GM19467 (cell line): Measurements from ENCODE around the gene JUNB.

Experiments
- ATAC-seq: cut with Tn5 transposase; IDR thresholded peaks from one replicate; pipeline ENCODE4 v1.9.1; 2021; ENCODE audit warnings: mild to moderate bottlenecking, moderate library complexity; ENCODE audit not compliant: unreplicated experiment

Gene JUNB

DNA sequence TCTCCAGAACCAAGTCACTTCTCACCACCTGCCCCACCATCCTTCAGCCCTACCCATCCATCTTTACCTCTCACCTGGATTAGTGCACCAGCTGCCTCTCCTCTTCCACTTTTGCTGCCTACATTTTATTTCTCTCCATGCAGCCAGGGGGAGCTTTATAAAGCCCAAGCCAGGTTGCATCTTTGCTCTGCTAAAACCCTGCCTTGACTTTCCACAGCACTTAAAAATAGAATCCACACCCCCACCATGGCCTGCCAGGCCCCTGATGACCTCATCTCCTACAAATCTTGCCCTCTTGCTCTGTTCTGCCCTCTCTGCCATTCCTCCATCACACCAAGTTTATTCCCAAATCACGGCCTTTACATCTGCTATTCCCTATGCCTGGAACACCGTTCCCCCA, 17.7 kb upstream of the JUNB start:
- ATAC-seq, result no peak

DNA sequence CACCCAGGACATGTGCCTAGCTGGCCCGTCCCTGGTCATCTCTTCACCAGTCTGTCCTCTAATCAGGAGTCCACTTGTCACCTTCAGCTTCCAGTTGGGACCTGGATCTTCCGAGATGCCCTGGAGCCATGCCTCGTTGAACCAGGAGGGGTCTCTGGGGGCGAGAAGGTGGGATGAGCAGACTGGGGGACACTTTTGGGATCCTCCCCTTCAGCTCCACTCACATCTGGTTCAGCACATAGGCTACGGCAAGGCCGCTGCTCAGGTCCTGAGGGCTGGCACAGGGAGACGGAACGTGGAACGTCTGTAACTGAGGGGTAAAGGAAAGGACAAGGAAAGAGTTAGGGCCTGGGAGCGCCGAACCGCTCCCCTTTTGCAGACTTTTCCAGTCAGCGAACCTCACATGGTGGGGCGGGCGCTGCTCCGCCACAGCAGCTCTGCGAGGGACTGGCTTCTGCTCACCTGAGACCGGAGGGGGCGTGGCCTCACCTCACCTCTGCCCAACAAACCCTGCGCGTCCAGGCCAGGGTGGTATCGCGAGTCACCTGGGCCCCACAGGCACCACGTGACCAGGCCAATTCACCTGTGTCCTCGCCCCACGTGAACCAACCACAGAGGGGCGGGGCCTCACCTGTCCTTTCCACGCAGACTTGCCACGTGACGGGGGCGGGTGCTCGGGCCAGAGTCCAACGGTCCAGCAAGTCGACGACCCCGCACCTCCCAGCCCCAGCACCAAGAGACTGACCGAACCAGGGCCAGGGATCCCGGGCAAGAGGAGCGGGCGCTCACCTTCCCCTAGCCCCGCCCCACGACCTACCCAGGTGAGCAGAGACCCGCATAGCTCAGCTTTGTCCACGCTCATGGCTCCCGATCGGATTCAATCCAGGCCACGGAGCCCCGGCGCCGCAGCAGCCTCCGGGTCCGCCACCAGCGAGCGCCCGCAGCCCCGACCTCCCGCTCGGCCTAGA, 16.4 kb upstream of the JUNB start, which contains the start of gene HOOK2:
Gene HOOK2 (minus strand): TSS at position 965 of the 968 bp plus-strand sequence. CDS start 103 bp downstream, at position 862.
- ATAC-seq, result no peak

DNA sequence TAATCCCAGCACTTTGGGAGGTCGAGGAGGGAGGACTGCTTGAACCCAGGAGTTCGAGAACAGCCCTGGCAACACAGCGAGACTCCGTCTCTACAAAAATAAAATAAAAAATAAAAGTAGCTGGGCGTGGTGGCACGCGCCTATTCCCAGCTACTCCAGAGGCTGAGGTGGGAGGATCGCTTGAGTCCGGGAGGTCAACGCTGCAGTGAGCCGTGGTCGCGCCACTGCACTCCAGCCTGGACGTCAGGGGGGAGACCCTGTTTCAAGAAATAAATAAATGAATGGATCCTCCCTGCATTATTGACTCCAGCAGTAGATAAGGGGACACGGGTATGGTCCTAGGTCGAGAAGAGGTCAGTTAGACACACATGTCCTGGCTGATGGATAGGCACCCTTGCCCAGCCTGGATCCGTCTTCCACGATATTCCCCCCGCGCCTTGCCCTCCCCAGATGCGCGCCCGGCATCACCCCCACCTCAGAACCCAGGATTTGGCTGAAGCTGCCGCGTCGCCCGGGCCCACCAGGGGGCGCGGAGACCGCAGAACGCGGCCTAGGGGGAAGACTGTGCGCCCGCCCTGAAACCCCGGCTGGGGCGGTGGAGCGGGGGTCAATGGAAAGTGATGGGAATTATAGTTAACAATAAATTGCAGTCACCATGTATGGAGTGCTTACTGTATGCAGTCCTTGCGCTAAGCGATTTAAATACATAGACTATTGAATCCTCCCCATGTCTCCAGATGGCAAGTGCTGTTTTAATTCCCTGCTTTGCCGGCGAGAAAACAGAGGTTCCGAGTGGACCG, 13.9 kb upstream of the JUNB start:
- peak; percentile 33 for ATAC-seq

DNA sequence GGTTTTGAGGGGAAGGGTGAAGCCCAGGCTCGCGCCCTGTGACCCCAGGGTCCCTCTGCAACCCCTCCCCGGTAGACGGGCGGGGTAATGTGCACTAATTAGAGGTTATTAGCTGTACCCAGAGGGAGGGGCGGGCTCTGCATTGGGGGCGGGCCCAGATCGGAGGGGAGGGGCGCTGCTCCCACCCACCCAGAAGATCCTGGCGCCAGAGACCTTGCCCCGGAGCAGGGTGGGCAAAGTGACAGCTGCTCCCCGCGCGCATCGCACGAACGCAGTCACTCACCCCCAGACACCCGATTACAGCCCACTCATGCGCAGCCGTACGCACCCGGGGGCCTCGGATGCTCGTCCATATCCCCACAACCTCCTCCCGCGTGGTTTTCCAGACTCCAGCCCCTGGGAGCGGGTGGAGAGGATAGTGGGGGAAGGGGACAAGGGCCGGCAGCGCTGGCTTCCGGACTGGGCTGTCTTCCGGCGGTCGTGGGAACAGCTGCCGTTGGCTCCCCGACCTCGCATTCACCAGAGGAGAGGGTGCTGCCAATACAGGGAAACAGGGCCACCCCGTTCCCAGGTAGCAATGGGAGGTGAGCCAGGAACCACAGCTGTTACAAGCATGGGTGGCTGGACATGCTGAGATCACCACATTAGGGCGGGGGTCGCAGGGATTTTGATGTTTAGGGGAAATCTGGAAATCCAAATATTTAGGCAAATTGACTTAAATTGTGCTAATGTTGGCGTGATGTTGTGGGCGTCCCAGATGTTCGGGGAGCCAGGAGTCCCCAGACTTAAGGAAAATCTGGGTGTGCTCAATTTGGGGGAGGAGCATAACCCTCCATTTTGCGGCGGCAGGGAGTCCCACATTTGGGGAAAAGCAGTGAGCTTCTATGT, 13.0 kb upstream of the JUNB start:
- no peak for ATAC-seq

DNA sequence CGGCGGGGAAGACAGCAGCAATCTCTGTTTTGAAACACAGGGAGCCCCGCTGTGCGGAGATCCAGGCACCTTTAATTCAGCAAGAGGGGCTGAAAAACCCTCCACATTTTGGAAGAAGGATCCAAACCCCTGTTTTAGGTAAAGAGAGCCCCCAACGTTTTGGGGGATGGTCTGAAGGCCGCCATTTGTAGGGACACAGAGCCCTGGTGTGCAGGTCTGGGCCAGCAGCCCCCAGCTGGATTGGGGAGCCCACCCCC, 12.5 kb upstream of the JUNB start:
- ATAC-seq, result no peak

DNA sequence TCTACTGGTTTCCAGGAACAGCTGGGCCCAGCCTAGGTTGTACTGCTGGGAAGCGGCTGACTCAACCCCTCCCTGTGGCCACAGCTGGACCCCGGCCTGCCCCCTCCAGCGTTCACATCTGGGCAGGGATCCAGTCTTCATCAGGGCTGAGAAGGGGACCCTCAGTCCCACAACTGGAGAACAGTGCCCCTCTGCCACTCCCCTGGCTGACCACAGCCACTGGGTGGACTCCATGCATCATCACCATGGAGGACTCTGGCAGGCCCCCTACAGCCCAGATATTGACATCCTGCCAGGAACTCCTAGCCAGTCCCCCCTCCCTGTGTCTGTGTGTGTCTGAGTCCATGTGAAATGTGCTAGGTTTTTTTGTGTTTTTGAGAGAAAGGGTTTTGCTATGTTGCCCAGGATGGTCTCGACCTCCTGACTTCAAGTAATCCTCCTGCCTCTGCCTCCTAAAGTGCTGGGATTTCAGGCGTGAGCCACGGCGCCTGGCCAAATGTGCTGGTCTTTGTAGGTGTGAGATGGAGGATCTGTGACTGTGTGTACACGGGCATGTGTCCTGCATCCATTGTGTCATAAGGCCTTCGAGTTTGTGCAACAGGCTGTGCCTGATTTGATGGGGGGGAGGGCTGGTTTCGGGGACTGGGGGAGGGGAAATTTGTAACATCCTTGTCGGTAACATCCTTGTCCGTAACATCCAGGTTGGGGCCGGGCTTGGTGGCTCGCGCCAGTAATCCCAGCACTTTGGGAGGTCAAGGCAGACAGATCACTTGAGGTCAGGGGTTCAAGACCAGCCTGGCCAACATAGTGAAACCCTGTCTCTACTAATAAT, 11.9 kb upstream of the JUNB start:
- no peak for ATAC-seq

GRCh38 chr19:12782174-12782423, 9.2 kb upstream of the JUNB start:
- no peak for ATAC-seq

GRCh38 chr19:12782424-12783290, 8.6 kb upstream of the JUNB start:
- ATAC-seq, result no peak

DNA sequence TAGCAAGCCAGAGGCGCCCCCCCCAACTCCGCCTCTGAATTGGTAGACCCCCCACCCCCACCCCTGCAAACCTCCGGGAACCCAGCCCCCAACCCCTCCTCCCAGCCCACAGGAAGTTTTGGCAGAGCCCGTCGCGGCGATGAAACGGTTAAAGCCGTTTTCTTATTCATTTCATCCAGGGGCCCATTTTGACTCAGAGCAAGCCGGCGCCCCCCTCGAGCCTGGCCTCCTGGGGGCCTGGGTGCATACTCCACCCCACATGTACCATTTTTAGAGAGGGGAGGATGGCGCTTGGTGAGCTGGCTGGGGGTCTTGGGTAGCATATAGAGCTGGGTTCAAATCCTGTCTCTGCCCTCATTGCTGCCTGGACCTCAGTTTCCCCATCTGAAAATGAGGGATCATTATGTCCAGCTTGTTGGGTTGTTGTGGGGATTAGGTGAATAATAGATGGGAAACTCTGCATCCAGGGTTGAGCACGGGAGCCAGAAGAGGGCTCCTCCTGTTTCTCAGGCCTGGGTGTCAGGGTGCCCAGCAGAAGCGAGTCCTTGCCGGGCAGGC, 7.9 kb upstream of the JUNB start:
- ATAC-seq, result no peak

GRCh38 chr19:12783849-12784393, 7.4 kb upstream of the JUNB start:
- ATAC-seq, result no peak

DNA sequence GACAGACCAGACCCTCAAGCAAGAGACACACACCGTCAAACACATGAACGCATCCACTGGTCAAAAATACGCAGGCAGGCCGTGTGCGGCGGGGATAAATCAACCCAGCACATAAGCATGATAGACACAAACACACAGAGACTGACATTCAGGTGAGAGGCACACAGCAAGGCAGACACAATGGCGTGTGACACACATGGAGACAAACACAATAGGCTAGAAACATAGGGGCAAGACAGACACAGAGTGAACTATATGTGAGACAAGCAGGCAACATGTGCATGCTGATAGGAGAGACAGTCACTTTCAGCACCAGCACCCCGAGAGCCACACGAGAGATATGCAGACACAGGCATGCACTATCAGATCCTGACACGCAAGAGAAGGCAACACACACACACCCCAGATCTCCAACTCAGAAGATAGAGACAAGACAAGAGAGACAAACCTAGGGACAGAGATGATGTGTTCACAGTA, 6.9 kb upstream of the JUNB start:
- no peak for ATAC-seq

GRCh38 chr19:12784871-12785430, 6.3 kb upstream of the JUNB start:
- no peak for ATAC-seq

DNA sequence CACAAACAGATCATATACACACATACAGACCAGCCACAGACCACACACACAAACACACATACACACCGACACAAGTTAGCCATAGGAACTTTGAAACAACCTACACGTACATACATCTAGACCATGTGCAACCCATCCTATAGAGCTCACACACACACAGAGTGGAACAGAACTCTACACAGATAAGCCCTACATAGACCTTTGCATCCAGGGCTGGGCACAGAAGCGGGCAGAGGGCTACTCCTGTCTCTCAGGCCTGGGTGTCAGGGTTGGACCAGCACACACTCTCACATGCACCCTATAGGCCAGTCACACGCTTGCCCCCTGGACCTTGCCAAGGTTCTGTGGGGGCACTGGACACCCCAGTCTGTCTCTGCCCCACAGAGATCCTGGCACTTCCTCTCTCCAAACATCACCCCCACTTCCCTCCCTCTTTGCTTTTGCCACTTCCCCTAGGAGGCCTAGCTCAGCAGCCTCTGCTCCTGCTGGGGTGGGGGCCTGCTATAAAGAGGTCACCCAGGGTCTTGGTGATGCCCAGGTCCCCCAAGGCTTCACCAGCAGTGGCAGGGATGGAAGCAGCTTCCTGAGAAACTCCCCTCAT, 5.8 kb upstream of the JUNB start:
- ATAC-seq, result no peak

- ATAC-seq, result no peak
These were observed 5.0 kb upstream of the JUNB start for GRCh38 chr19:12786141-12786870.

GRCh38 chr19:12786952-12787351, 4.3 kb upstream of the JUNB start:
- ATAC-seq, result no peak

DNA sequence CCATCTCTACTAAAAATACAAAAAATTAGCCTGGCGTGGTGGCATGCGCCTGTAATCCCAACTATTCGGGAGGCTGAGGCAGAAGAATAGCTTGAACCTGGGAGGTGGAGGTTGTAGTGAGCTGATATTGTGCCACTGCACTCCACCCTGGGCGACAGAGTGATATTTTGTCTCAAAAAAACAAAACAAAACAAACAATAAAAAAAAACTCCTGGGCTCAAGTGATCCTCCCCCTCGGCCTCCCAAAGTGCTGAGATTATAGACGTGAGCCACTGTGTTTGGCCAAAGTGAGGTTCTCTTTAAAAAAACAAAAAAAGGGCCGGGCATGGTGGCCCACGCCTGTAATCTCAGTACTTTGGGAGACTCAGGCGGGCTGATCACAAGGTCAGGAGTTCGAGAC, 3.8 kb upstream of the JUNB start:
- ATAC-seq, result no peak

DNA sequence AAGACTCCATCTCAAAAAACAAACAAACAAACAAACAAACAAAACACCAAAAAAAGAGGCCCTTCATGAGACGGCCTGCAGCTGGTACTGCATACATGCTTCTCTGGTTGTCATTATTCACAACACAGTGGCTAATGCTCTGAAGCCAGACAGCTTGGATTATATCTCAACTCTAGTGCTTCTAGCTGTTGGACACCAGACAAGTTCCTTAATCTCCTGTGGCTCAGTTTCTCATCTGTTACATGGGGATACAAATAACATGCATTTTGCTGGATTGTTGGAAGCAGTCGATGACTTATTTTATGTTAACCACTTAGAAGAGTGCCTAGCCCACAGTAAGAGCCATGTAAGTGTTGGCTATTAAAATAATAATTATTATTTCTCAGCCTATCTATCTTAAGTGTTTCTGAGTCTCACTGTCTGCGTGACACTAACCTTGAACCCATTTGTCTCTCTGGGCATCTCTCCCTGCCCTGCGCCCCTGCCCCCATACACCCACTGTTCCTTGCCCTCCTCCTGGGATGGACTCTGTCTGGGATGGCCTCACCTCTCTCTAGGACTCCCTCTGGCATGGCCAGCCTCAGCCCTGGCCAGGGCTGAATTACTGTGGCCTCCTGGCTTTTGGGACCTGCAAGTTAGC, 3.1 kb upstream of the JUNB start:
- ATAC-seq, result no peak
